DOHH2 (cell line): ENCODE data around the gene CAMTA1.

ENCODE experiments used
- EZH2phosphoT487 ChIP-seq: fragments of 200-600 bp; sonication (generic); IDR thresholded peaks from 2 replicates; pipeline ENCODE4 v1.6.1; 2017; ENCODE audit warnings: borderline replicate concordance, mild to moderate bottlenecking, antibody characterized with exemption, low read length, moderate library complexity, mixed read lengths
- TF ChIP-seq, protein P1 (sequence below): fragments of 200-600 bp; sonication (generic); IDR thresholded peaks from one replicate; pipeline ENCODE4 v1.5.1; 2014; ENCODE audit warnings: antibody characterized with exemption, mild to moderate bottlenecking, low read depth, low read length; ENCODE audit not compliant: poor library complexity, severe bottlenecking

DNA sequence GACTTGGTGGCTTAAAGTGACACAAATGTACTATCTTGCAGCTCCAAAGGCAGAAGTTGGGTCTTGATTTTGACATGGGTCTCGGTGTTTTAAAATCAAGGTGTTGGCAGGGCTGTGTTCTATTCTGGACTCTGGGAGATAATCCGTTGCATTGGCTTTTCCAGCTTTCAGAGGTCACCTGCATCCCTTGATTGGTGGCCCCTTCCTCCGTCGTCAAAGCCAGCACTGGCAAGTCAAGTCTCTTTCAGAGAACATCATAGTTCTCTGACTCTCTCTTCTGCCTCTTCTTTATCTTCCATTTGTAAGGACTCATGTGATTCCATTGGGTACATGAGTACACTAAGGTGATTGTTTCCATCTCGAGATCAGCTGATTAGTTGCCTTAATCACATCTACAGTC is 172.1 kb downstream of the CAMTA1 start:
- TF ChIP-seq, protein P1, sequence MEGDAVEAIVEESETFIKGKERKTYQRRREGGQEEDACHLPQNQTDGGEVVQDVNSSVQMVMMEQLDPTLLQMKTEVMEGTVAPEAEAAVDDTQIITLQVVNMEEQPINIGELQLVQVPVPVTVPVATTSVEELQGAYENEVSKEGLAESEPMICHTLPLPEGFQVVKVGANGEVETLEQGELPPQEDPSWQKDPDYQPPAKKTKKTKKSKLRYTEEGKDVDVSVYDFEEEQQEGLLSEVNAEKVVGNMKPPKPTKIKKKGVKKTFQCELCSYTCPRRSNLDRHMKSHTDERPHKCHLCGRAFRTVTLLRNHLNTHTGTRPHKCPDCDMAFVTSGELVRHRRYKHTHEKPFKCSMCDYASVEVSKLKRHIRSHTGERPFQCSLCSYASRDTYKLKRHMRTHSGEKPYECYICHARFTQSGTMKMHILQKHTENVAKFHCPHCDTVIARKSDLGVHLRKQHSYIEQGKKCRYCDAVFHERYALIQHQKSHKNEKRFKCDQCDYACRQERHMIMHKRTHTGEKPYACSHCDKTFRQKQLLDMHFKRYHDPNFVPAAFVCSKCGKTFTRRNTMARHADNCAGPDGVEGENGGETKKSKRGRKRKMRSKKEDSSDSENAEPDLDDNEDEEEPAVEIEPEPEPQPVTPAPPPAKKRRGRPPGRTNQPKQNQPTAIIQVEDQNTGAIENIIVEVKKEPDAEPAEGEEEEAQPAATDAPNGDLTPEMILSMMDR = no peak
- no peak for TF ChIP-seq EZH2phosphoT487
